HUES6 (cell line): ENCODE results near the gene DTHD1.

ENCODE experiments used
- H3K27ac ChIP-seq: 2 replicates; pipeline ENCODE4 v1.7.0; 2013; ENCODE audit warnings: low read depth, mild to moderate bottlenecking, low read length, inconsistent platforms
- H3K27me3 ChIP-seq: 2 replicates; pipeline ENCODE4 v1.6.1; 2013; ENCODE audit warnings: low read length; ENCODE audit not compliant: control insufficient read depth, insufficient read depth
- H3K36me3 ChIP-seq: 2 replicates; pipeline ENCODE4 v1.6.1; 2013; ENCODE audit warnings: low read length; ENCODE audit not compliant: control insufficient read depth, insufficient read depth
- H3K4me1 ChIP-seq: 2 replicates; pipeline ENCODE4 v1.6.1; 2013; ENCODE audit warnings: low read length; ENCODE audit not compliant: control insufficient read depth, insufficient read depth
- H3K4me3 ChIP-seq: 2 replicates; pipeline ENCODE4 v1.5.1; 2013; ENCODE audit warnings: low read depth, low read length
- H3K9ac ChIP-seq: one replicate; pipeline ENCODE4 v1.6.1; 2013; ENCODE audit warnings: mild to moderate bottlenecking, low read length
- H3K9me3 ChIP-seq: 2 replicates; pipeline ENCODE4 v1.6.1; 2013; ENCODE audit warnings: low read depth, low read length; ENCODE audit not compliant: control insufficient read depth, insufficient read depth

Gene DTHD1

GRCh38 chr4:36249610-36250009 is 31.8 kb upstream of the DTHD1 start:
- H3K9ac ChIP-seq, result no peak overlapping the region
- no peak overlapping the region for H3K27ac ChIP-seq
- no peaks in the 10 kb centered on the region for H3K36me3 ChIP-seq
- no peaks in the 10 kb centered on the region for H3K9me3 ChIP-seq
- H3K27me3 ChIP-seq, result peaks cover 20% of the 10 kb centered on the region
- no peak overlapping the region for H3K4me3 ChIP-seq
- no peaks in the 10 kb centered on the region for H3K4me1 ChIP-seq

DNA sequence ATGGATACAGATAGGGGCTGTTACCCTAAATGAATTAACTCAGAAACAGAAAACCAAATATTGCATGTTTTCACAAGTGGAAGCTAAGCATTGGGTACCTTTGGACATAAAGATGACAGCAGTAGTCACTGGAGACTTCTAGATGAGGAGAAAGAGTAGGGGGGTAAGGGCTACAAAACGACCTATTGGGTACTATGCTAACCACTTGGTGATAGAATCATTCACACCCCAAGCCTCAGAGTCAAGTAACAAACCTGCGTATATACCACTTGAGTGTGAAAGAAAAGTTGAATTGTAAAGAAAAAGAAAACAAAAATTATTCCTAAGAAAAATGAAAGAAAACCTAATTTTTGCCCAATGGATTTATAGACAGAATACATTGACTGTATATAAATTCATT is 29.4 kb upstream of the DTHD1 start:
- Histone ChIP-seq H3K27ac (no peak overlapping the region), H3K4me1 (no peaks in the 10 kb centered on the region), H3K4me3 (no peak overlapping the region), H3K9ac (no peak overlapping the region), H3K36me3 (no peaks in the 10 kb centered on the region), H3K27me3 (no peaks in the 10 kb centered on the region; the same call in 1 of the 2 replicates), H3K9me3 (no peaks in the 10 kb centered on the region)

DNA sequence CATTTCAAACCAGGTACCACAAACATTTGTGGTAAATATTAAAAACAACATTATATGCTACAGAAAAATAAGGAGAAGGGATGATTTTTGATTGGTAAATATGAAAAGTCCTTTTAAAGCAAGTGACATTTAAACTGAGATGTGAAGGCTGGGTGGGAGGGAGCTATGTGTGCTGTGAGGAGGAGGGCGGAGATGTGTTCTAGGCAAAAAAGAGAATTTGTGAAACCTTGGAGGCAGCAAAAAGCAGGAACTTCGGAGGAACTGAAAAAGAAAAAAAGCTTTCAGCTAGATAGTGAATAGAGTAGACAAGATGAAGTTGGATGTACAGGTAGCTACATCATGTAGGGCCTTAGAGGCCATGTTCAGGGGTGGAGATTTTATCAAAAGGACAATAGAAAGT is 27.0 kb upstream of the DTHD1 start:
- Histone ChIP-seq H3K27me3 (no peaks in the 10 kb centered on the region; the same call in 1 of the 2 replicates), H3K27ac (no peak overlapping the region), H3K9ac (no peak overlapping the region)

GRCh38 chr4:36255577-36255976 is 25.8 kb upstream of the DTHD1 start:
- no peaks in the 10 kb centered on the region; the same call in 1 of the 2 replicates for H3K27me3 ChIP-seq
- no peak overlapping the region for H3K27ac ChIP-seq
- H3K4me1 ChIP-seq, result no peaks in the 10 kb centered on the region
- no peaks in the 10 kb centered on the region for H3K9me3 ChIP-seq
- H3K9ac ChIP-seq, result no peak overlapping the region
- H3K36me3 ChIP-seq, result no peaks in the 10 kb centered on the region
- H3K4me3 ChIP-seq, result no peak overlapping the region

More for the DNA sequence above, 27.0 kb upstream of the DTHD1 start:
- H3K9me3 ChIP-seq, result no peaks in the 10 kb centered on the region
- H3K4me3 ChIP-seq, result no peak overlapping the region
- H3K36me3 ChIP-seq, result no peaks in the 10 kb centered on the region
- H3K4me1 ChIP-seq, result no peaks in the 10 kb centered on the region

DNA sequence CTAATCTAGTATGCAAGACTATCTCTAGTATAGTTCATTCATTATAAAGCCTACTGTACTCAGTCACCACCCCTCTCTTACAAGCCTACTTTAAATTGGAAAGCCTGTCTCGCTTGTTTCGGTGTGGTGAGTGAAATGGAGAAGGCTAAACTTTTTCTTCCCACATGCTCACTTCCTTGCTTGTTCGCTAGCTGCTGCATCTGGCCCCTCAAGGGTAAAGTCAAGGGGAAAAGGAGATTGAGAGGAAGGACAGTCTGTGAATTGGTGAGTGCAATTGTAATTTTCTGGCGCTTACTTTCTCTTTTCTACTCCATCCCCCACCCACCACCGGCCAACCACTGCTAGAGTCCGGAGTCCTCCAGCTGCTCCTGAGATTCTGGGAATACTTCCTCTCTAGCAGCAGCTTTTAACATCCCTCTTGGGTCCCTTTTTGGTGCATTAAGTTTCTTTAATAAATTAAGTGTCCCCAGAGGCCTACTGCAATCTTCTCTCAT is 25.0 kb upstream of the DTHD1 start:
- Histone ChIP-seq H3K27me3 (no peaks in the 10 kb centered on the region; the same call in 1 of the 2 replicates), H3K27ac (no peak overlapping the region), H3K4me3 (no peak overlapping the region), H3K9ac (no peak overlapping the region), H3K4me1 (no peaks in the 10 kb centered on the region), H3K36me3 (no peaks in the 10 kb centered on the region), H3K9me3 (no peaks in the 10 kb centered on the region)

- no peaks in the 10 kb centered on the region for H3K27me3 ChIP-seq
- H3K4me1 ChIP-seq, result peaks cover 8% of the 10 kb centered on the region; the same call in 1 of the 2 replicates
- H3K9me3 ChIP-seq, result no peaks in the 10 kb centered on the region
- H3K36me3 ChIP-seq, result no peaks in the 10 kb centered on the region
- H3K4me3 ChIP-seq, result no peak overlapping the region
- no peak overlapping the region for H3K9ac ChIP-seq
- H3K27ac ChIP-seq, result no peak overlapping the region
These were observed 20.7 kb upstream of the DTHD1 start for GRCh38 chr4:36260731-36261130.

GRCh38 chr4:36264207-36264826 is 17.1 kb upstream of the DTHD1 start:
- H3K4me1 ChIP-seq, result peaks cover 8% of the 10 kb centered on the region; the same call in 1 of the 2 replicates
- H3K9me3 ChIP-seq, result no peaks in the 10 kb centered on the region
- H3K27ac ChIP-seq, result no peak overlapping the region
- H3K9ac ChIP-seq, result no peak overlapping the region
- H3K27me3 ChIP-seq, result no peaks in the 10 kb centered on the region
- no peaks in the 10 kb centered on the region for H3K36me3 ChIP-seq
- H3K4me3 ChIP-seq, result no peak overlapping the region

DNA sequence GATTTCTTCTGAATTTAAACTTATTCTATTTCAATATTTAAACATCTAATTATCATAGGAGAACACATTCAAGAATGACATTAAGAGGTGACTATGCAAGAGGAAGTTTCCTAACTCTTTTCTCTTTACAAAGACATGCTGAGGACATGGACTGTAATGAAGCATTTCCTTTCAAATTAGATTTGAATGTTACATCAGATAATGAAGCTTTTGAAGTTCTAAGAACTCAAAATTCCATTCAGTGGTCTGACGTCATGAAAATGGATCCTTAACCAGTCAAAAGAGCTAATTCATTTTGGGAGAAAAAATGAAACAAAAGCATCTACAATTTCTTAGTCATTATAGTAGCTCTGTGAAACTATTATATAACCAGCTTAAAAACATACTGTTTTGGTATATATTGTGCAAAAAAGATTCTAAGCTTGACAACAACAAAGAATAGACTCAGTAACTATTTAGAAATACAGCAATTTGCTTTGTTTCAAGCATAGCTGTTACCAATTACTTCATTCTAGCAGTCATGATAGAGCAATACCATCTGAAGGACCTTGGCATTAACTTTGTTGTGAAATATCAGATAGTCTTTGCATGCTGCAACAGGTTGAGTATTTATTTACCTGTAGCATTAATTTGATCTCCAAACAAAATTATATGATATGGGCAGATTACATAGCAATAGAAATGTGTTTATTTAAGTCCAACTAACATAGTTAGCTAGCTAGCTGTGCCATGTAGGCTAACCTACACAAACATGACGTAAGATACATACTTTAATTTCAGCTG is 13.7 kb upstream of the DTHD1 start:
- no peaks in the 10 kb centered on the region for H3K27me3 ChIP-seq
- no peaks in the 10 kb centered on the region for H3K36me3 ChIP-seq
- H3K4me3 ChIP-seq, result no peak overlapping the region
- H3K9me3 ChIP-seq, result no peaks in the 10 kb centered on the region
- H3K27ac ChIP-seq, result no peak overlapping the region
- H3K4me1 ChIP-seq, result peaks cover 8% of the 10 kb centered on the region; the same call in 1 of the 2 replicates
- H3K9ac ChIP-seq, result no peak overlapping the region

DNA sequence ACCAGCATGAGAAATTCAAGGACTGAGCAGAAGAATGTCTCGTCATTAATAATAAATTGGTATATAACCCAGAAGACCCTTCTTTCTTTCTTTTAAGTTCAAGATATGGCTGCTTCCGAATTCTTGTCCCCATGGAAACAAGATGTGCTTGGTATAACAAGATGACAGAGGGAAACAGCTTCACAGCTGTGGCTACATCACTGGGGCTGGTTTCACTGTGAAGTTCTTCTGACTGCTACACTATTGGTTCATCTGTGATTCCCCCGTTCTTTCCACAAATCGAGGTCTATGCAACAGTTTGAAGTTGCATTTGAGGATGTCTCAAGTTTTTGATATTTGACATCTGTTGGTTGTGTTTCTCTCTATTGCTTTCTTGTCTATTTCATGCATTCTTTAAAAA is 12.3 kb upstream of the DTHD1 start:
- H3K4me3 ChIP-seq, result no peak overlapping the region
- no peaks in the 10 kb centered on the region for H3K36me3 ChIP-seq

GRCh38 chr4:36269533-36270173 is 11.8 kb upstream of the DTHD1 start:
- H3K9me3 ChIP-seq, result no peaks in the 10 kb centered on the region
- H3K9ac ChIP-seq, result no peak overlapping the region
- H3K27ac ChIP-seq, result no peak overlapping the region
- 0 out of 2 replicates have a peak, but pooled peaks cover under 1% of the 10 kb centered on the region for H3K4me1 ChIP-seq
- H3K36me3 ChIP-seq, result no peaks in the 10 kb centered on the region
- no peaks in the 10 kb centered on the region for H3K27me3 ChIP-seq
- H3K4me3 ChIP-seq, result no peak overlapping the region

More for the DNA sequence above, 12.3 kb upstream of the DTHD1 start:
- no peaks in the 10 kb centered on the region for H3K9me3 ChIP-seq
- no peak overlapping the region for H3K9ac ChIP-seq
- no peaks in the 10 kb centered on the region for H3K27me3 ChIP-seq
- H3K27ac ChIP-seq, result no peak overlapping the region
- H3K4me1 ChIP-seq, result peaks cover 6% of the 10 kb centered on the region; the same call in 1 of the 2 replicates

GRCh38 chr4:36273276-36273675 is 8.1 kb upstream of the DTHD1 start:
- Histone ChIP-seq H3K9me3 (no peaks in the 10 kb centered on the region), H3K36me3 (no peaks in the 10 kb centered on the region), H3K27me3 (no peaks in the 10 kb centered on the region), H3K4me1 (no peaks in the 10 kb centered on the region), H3K9ac (no peak overlapping the region), H3K27ac (no peak overlapping the region), H3K4me3 (no peak overlapping the region)
